Endothelial cell of umbilical vein (primary cell): ENCODE measurements around the gene RCAN3.

Source experiments
- EZH2 ChIP-seq: IDR thresholded peaks from 2 replicates; pipeline ENCODE4 v1.6.1; 2012; ENCODE audit warnings: borderline replicate concordance, low read depth, mild to moderate bottlenecking, moderate library complexity, low read length, inconsistent platforms; ENCODE audit not compliant: severe bottlenecking
- MYC ChIP-seq: IDR thresholded peaks from one replicate; pipeline ENCODE4 v1.6.1; 2011; ENCODE audit warnings: mild to moderate bottlenecking, low read depth, low read length
- POLR2A ChIP-seq: IDR thresholded peaks from 2 replicates; pipeline ENCODE4 v1.6.1; 2012; ENCODE audit warnings: low read depth, mild to moderate bottlenecking, control low read depth, low read length
- POLR2AphosphoS5 ChIP-seq: IDR thresholded peaks from 2 replicates; pipeline ENCODE4 v1.6.1; 2012; ENCODE audit warnings: low read depth, mild to moderate bottlenecking, control low read depth, low read length, moderate library complexity; ENCODE audit not compliant: insufficient read depth
- TF ChIP-seq, protein P1 (sequence below), 2 donors: IDR thresholded peaks; 1 replicate in 1 of 2; 2 replicates in 1 of 2; pipeline ENCODE4 v1.5.1; 2011; ENCODE audit warnings: low read length in 2 of 2, mild to moderate bottlenecking in 2 of 2, moderate library complexity in 2 of 2, control low read depth in 1 of 2, inconsistent platforms in 1 of 2, low read depth in 1 of 2; ENCODE audit not compliant: insufficient read depth in 1 of 2; ENCODE audit errors: extremely low read depth in 1 of 2
- TF ChIP-seq, protein P2 (sequence below): IDR thresholded peaks from 2 replicates; pipeline ENCODE4 v1.6.1; 2011; ENCODE audit not compliant: insufficient read depth, insufficient read length

DNA sequence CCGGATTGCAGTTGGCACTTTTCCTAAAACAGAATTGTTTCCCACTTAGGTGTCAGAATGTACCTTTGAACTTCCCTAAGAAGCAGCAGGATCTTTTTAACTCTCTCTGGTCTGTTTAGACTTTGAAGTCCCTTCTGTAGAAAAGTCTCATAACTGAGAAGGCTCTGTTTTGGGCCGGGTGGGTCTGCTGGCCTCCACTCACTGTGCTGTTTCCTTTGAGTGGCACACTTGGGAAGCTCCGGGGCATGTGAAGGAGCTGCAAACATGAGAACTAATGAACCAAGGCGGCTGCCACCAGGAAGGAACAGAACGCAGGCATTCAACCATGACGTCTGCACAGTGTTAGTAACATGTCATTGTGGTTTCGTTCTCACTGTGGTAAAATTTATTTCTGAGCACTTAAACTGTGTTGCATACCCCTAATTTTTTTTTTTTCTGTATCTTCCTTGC lies 33.8 kb downstream of the RCAN3 start:
- TF ChIP-seq, protein P1, sequence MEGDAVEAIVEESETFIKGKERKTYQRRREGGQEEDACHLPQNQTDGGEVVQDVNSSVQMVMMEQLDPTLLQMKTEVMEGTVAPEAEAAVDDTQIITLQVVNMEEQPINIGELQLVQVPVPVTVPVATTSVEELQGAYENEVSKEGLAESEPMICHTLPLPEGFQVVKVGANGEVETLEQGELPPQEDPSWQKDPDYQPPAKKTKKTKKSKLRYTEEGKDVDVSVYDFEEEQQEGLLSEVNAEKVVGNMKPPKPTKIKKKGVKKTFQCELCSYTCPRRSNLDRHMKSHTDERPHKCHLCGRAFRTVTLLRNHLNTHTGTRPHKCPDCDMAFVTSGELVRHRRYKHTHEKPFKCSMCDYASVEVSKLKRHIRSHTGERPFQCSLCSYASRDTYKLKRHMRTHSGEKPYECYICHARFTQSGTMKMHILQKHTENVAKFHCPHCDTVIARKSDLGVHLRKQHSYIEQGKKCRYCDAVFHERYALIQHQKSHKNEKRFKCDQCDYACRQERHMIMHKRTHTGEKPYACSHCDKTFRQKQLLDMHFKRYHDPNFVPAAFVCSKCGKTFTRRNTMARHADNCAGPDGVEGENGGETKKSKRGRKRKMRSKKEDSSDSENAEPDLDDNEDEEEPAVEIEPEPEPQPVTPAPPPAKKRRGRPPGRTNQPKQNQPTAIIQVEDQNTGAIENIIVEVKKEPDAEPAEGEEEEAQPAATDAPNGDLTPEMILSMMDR (IDR thresholded peaks at IDR 0.05; ENCODE audit: extremely low read depth in 1 of 2, insufficient read depth in 1 of 2, low read depth in 1 of 2, low read length in 2 of 2), result no peak
- TF ChIP-seq POLR2A, result no peak
- TF ChIP-seq POLR2AphosphoS5, result no peak
- no peak for TF ChIP-seq EZH2
- TF ChIP-seq, protein P2, sequence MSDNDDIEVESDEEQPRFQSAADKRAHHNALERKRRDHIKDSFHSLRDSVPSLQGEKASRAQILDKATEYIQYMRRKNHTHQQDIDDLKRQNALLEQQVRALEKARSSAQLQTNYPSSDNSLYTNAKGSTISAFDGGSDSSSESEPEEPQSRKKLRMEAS, result no peak
- TF ChIP-seq MYC, result no peak
